ENCODE data around the gene PRR5L. TPM values are rescaled to one million over a fixed set of nuclear protein-coding genes. Genes with fewer than 3 reads are reported as not detected.

Gene PRR5L
- total RNA-seq, 1 experiment from 2014 or later, result 38.2 TPM

GRCh38 chr11:36376888-36377758 lies 81.0 kb downstream of the PRR5L start:
- DNase-seq (ENCODE audit: low spot score), result peak; percentile 39

GRCh38 chr11:36377759-36378564 lies 81.9 kb downstream of the PRR5L start:
- DNase-seq (ENCODE audit: low spot score), result no peak

DNA sequence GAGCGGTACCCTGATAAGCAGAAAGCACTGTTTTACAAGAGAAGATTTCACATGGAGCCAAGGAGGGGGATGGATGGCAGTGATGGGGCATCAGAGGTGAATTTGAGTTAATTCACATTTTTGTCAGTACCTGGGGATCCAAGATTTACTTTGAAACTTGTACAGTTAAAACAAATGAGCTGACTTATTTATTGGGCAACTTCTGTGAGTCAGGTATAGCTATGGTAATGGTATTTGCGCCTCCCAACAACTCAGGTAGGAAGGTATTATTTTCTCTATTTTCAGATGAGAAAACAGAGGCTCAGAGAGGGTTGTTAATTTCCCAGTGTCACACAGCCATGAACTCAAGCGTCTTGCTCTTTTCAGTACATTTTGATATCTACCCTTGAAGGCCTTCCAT lies 83.6 kb downstream of the PRR5L start:
- no peak for DNase-seq (ENCODE audit: low spot score)

- no peak for DNase-seq (ENCODE audit: low spot score)
These were observed 84.4 kb downstream of the PRR5L start for GRCh38 chr11:36380296-36381014.

DNA sequence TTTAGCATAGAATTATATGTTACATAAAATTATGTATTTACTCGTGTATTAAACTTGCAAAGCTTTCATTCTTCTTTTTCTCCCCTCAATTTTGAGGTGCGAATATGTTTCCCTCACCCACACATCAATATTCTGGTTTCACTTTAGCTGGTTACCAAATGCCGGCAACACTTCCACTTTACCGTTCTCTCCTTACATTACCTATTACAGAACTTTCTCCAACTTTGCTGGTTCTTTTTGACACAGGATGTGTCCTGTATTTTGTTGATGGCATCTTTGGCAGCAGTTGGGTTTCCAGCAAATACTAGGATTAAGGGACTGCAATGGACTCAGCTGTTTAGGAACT lies 84.9 kb downstream of the PRR5L start:
- no peak for DNase-seq (ENCODE audit: low spot score)

DNA sequence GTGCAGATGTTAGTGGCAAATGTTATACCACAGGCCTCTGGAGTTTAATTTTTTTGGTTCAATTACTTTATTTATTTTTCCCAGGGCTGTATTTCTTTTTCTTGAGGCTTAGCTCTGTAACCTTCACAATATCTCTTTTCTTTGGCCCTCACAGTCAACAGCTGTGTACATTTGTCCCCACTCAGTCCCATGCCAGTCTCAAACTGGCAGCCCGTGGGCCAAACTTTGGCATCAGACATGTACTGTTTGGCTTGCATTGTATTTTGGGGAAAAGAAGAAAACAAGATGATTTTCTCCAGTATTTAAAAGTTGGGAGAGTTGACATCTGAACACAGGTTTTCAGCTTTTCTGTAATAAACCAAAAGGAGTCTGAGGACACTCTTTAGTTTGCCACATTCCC lies 87.1 kb downstream of the PRR5L start:
- DNase-seq (ENCODE audit: low spot score), result no peak

DNA sequence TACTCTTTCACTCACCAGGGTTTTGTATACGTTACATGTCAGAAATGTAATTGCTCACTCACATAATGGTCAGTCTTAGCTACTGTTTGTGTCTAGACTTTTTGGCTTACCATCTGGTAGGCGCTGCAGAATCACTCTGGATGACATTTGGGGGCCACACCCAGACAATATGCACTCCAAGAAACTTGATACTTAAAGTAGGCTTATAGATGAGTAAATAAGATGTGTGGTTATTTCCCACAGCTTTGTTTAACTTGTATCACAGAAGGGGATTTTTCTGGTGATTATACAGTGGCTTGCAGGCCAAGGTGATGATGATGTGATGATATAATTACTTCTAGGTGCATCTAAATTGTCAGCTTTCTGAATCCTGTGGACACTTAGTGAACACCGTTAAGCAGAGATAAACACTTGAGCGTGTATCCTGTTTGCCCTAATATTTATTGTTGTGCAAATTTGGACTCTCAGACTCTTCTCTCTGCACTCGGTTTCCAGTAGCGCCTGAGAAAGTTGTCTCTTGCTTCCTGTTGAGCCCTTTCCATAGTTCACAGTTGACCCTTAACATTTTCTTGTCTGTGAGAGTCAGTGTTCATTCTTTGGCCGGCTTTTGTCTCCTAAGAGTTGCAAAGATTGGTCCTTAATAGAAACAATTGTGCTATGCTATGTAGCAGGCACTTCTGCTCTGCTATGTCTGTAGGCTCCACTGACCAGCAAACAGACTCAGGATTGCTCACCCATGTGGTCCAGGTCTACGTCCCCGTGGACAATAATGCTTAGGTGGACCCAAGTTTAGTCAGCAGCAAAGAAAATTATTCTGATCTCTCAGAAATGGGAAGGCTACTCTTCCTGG lies 89.3 kb downstream of the PRR5L start:
- peak; percentile 71 for DNase-seq (ENCODE audit: low spot score)

- DNase-seq (ENCODE audit: low spot score), result no peak
These were observed 90.3 kb downstream of the PRR5L start for GRCh38 chr11:36386411-36386810.

GRCh38 chr11:36388071-36388470 lies 92.0 kb downstream of the PRR5L start:
- no peak for DNase-seq (ENCODE audit: low spot score)

- DNase-seq (ENCODE audit: low spot score), result no peak
These were observed 92.9 kb downstream of the PRR5L start for GRCh38 chr11:36388951-36389350.

DNA sequence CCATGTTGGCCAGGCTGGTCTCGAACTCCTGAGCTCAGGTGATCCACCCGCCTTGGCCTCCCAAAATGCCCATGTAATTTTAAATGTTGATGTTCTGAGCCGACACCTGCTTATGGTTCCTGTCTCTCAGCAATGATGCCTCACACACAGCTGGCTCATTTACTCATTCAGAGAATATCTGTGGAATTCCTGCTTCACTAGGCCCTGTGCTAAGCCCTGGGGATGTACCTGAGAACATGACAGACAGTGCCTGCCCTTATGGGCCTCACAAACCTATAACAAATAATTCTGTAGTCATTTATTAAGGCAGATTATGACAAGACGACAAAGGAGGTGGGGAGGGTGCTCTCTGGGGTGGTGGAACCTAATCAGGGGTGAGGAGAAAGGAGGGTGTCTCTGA lies 93.7 kb downstream of the PRR5L start:
- DNase-seq (ENCODE audit: low spot score), result no peak

GRCh38 chr11:36390963-36391471 lies 94.9 kb downstream of the PRR5L start:
- DNase-seq (ENCODE audit: low spot score), result no peak

- DNase-seq (ENCODE audit: low spot score), result no peak
These were observed 96.1 kb downstream of the PRR5L start for GRCh38 chr11:36392196-36392595.

GRCh38 chr11:36394056-36394455 lies 98.0 kb downstream of the PRR5L start:
- DNase-seq (ENCODE audit: low spot score), result no peak

GRCh38 chr11:36394926-36395325 lies 98.8 kb downstream of the PRR5L start:
- no peak for DNase-seq (ENCODE audit: low spot score)

DNA sequence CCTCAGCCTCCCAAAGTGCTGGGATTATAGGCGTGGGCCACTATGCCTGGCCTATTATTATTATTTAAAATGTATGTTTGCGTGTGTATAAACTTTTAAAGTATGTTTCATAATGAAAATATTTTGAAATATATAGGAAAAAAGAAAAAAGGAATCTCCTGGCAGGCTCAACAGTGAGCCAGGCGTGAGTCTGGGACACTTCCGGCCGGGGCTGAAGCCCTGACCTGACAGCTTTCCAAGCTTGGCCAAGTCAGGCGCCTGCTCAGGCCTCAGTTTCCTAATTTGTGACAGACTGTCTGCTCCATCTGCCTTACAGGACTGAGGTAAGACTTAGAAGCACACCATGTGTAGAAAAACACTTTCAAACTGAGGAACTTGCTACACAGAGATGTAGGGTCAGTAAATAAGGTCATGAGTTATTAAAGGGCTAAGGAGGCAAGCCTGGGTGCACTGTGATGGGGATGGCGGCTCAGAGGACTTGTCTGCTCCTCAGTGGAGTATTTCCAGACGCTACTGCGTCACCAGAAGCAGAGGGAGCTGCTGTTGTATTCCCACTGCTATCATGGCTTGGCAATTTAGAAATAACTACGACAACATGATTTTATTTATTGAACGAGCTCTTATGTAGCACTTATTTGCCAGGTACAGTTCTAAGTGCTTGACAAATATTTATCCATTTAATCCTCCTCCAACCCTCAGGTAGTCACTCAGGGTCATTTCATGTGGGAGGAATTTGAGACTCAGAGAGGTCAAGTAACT lies 100.1 kb downstream of the PRR5L start:
- no peak for DNase-seq (ENCODE audit: low spot score)

DNA sequence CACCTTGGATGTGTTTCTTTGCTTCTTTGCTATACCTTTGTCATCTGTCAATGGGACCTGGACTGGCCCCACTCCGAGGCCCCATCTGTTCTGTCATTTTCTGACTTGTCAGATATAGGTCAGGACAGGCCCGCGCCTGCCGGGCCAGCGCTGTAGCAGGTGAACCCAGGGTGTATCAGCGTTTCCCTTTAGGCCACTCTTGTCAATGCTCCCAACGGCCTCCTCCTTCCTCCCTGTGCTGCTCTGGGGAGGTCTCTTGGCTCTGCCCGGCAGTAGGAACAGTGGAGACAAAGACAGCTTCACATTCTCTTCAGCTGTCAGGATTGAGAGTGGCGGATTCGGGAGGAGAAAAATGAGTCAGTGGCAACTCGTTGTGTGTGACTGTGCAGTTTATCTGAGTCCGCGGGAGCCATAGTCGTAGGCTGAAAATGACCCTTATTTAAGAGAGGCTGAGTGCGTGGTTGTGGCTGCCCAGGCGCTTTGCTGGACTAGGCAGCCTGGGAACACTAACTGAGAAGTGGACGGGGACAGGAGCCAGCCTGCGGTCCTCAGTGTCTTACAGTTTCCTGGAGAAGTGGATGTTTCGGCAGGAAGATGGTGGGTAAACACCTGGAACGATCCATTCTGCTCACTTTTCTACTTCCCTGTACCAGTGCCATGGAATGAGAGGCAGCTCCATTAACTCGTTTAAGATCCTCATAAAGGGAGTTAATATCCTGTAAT lies 102.3 kb downstream of the PRR5L start:
- DNase-seq (ENCODE audit: low spot score), result no peak

DNA sequence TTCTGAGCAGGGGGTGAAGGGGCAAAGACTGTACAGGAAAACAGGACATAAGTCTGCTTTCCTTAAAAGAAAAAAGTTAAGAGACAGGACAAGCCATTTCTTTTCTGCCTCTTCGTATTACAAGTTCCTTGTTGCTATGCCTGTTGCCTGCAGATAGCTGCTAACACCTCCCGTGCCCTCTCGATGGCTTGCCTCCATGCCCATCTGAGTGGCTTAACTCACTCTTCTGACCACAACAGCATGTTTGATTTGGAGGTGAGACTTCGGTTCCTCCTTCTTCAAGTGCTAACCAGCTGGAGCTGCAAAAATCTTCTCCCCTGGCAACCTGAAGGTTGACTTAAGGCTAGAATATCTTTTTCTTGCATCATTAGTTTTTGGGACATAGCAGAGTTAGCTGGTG lies 103.1 kb downstream of the PRR5L start:
- DNase-seq (ENCODE audit: low spot score), result no peak

DNA sequence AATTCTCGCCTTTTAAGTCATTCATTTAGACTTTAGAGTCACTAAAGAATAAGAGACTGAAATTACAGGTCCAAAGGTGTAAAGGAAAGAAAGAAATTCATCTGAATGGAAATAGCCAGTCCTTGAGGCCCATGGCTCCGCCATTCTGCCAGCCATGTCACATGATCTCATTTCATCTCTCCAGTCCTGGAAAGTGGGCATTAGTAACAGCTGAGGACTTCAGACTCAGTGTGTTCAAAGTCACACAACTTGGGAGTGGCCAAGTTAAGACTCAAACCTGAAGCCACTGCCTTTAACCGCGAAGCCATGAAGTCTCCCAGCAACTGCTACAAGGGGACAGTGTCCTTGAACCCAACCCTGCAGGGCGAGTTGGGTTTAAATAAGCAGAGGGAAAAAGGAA lies 103.7 kb downstream of the PRR5L start:
- DNase-seq (ENCODE audit: low spot score), result no peak
